ENCODE results near the gene GIMAP5. TPM values are rescaled to one million over a fixed set of nuclear protein-coding genes. Genes with fewer than 3 reads are reported as not detected.
"Not testable (repeated sequence)": the region's sequence is repeated elsewhere in the genome, so short reads cannot be mapped to it uniquely, and the experiment has no call there.

The GIMAP5 gene
- total and polyA plus RNA-seq, 2 donors (not counting 3 experiments of a cell fraction or from before 2014, with no cell fraction given) = 0.44 to 18.9 TPM

- Histone ChIP-seq H3K4me3 (replicated peaks in 1 of 3; ENCODE audit: insufficient read depth in 1 of 3, low read depth in 1 of 3, low read length in 3 of 3) (no peak overlapping the region), H3K9me3 (replicated peaks; ENCODE audit: control insufficient read depth, insufficient read depth, low read length) (no peaks in the 10 kb centered on the region), H3K79me2 (ENCODE audit: control insufficient read depth, insufficient read depth, low read length) (no peaks in the 10 kb centered on the region), H2AFZ (ENCODE audit: low read depth, low read length) (no peak overlapping the region), H3K4me2 (ENCODE audit: insufficient read depth, low read length) (no peak overlapping the region), H3K36me3 (ENCODE audit: control insufficient read depth in 2 of 2, extremely low read depth in 1 of 2, insufficient read depth in 2 of 2, low read length in 2 of 2) (no peaks in the 10 kb centered on the region), H3K4me1 (ENCODE audit: control insufficient read depth, extremely low read depth, insufficient read depth, low read length) (peaks cover 2% of the 10 kb centered on the region), H4K20me1 (replicated peaks; ENCODE audit: control insufficient read depth, extremely low read depth, insufficient read depth, low read length) (no peaks in the 10 kb centered on the region), H3K27ac (ENCODE audit: insufficient read depth, low read depth, low read length) (no peak overlapping the region), H3K9ac (replicated peaks; ENCODE audit: extremely low read depth, insufficient read depth, low read length) (no peak overlapping the region), H3K9me1 (replicated peaks; ENCODE audit: control insufficient read depth, extremely low read depth, insufficient read depth, low read length) (no peaks in the 10 kb centered on the region), H3K27me3 (ENCODE audit: control insufficient read depth in 2 of 2, insufficient read depth in 2 of 2, low read length in 2 of 2) (peaks cover 0 to 2% of the 10 kb centered on the region in 2 experiments)
- POLR2A ChIA-PET = no interaction called here
- intact Hi-C loops (cut with micrococcal nuclease) = no loop called here
- DNase-seq (ENCODE audit: low read depth, low spot score) = no peak
- TF ChIP-seq, protein P1, sequence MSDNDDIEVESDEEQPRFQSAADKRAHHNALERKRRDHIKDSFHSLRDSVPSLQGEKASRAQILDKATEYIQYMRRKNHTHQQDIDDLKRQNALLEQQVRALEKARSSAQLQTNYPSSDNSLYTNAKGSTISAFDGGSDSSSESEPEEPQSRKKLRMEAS (IDR thresholded peaks at IDR 0.05; ENCODE audit: insufficient read depth, insufficient read length) = no peak
- TF ChIP-seq JUN (IDR thresholded peaks at IDR 0.05; ENCODE audit: borderline replicate concordance, insufficient read depth, insufficient read length, low read depth) (no peak), GATA2 (IDR thresholded peaks at IDR 0.05; ENCODE audit: insufficient read depth, insufficient read length, low read depth, low read length) (no peak), EZH2 (IDR thresholded peaks at IDR 0.05; ENCODE audit: borderline replicate concordance, low read depth, low read length, severe bottlenecking) (no peak), POLR2A (IDR thresholded peaks at IDR 0.05; ENCODE audit: low read depth, low read length) (no peak), MYC (IDR thresholded peaks at IDR 0.05; ENCODE audit: low read depth, low read length) (no peak), CTCF (IDR thresholded peaks at IDR 0.05; ENCODE audit: extremely low read depth in 1 of 2, insufficient read depth in 1 of 2, low read depth in 1 of 2, low read length in 2 of 2) (no peak), FOS (IDR thresholded peaks at IDR 0.05; ENCODE audit: borderline replicate concordance, insufficient read depth, low read length) (no peak), POLR2AphosphoS5 (IDR thresholded peaks at IDR 0.05; ENCODE audit: insufficient read depth, low read depth, low read length) (no peak)
- FAIRE-seq = no peak
- no TSS peak for BruUV-seq (replicated peaks)
- CTCF ChIA-PET = interaction anchor here (0.8 to 3.7 kb wide), 2 partner anchors 9 to 321 kb away, joined by 5 to 30 read pairs; no protein-coding TSS in a partner anchor
- dilution Hi-C loops (cut with MboI; ENCODE audit: extremely low pct_ligation_motif_present, low sequenced_read_pairs) = no loop called here
Observed at GRCh38 chr7:150769768-150770167, 32.5 kb downstream of the GIMAP5 start.

DNA sequence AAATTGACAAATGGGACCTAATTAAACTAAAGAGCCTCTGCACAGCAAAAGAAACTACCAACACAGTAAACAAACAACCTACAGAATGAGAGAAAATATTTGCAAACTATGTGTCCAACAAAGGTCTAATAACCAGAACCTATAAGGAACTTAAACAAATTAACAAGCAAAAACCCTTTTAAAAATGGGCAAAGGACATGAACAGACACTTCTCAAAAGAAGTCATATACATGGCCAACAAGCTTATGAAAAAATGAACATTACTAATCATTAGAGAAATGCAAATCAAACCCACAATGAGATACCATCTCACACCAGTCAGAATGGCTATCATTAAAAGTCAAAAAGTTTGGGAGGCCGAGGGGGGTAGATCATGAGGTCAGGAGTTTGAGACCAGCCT, 36.9 kb downstream of the GIMAP5 start:
- DNase-seq (ENCODE audit: low read depth, low spot score); H3K9ac ChIP-seq (replicated peaks; ENCODE audit: extremely low read depth, insufficient read depth, low read length); H3K9me1 ChIP-seq (replicated peaks; ENCODE audit: control insufficient read depth, extremely low read depth, insufficient read depth, low read length); H4K20me1 ChIP-seq (replicated peaks; ENCODE audit: control insufficient read depth, extremely low read depth, insufficient read depth, low read length); H3K79me2 ChIP-seq (ENCODE audit: control insufficient read depth, insufficient read depth, low read length); BruUV-seq (replicated peaks); H3K4me1 ChIP-seq (ENCODE audit: control insufficient read depth, extremely low read depth, insufficient read depth, low read length); H3K4me3 ChIP-seq (replicated peaks in 1 of 3; ENCODE audit: insufficient read depth in 1 of 3, low read depth in 1 of 3, low read length in 3 of 3); H3K9me3 ChIP-seq (replicated peaks; ENCODE audit: control insufficient read depth, insufficient read depth, low read length); H3K4me2 ChIP-seq (ENCODE audit: insufficient read depth, low read length); POLR2A ChIA-PET; H2AFZ ChIP-seq (ENCODE audit: low read depth, low read length); intact Hi-C loops (cut with micrococcal nuclease); H3K27ac ChIP-seq (ENCODE audit: insufficient read depth, low read depth, low read length); H3K36me3 ChIP-seq (ENCODE audit: control insufficient read depth in 2 of 2, extremely low read depth in 1 of 2, insufficient read depth in 2 of 2, low read length in 2 of 2); dilution Hi-C loops (cut with MboI; ENCODE audit: extremely low pct_ligation_motif_present, low sequenced_read_pairs); FAIRE-seq: not testable (repeated sequence)
- CTCF ChIA-PET = interaction anchor here (1.3 kb wide), 1 partner anchor 325 kb away, joined by 3 read pairs; no protein-coding TSS in a partner anchor
- peaks cover 9 to 10% of the 10 kb centered on the region in 2 experiments for H3K27me3 ChIP-seq (ENCODE audit: control insufficient read depth in 2 of 2, insufficient read depth in 2 of 2, low read length in 2 of 2)

All from endothelial cell of umbilical vein (primary cell).